Fibroblast of mammary gland (primary cell): Measurements from ENCODE around the gene TINAGL1.
A peak's percentile ranks its signal among the peaks of the same experiment; 100 is the strongest.

Source experiments
- DNase-seq: peaks from one replicate; pipeline ENCODE4 v3.0.0-alpha.2; 2010; ENCODE audit warnings: low read depth
- H3K4me3 ChIP-seq: 2 replicates; pipeline ENCODE4 v1.5.1; 2011; ENCODE audit warnings: low read depth, mild to moderate bottlenecking, low read length, moderate library complexity; ENCODE audit not compliant: control insufficient read depth
- TF ChIP-seq, protein P1 (sequence below): conservative IDR thresholded peaks from 2 replicates; pipeline ENCODE4 v1.5.1; 2011; ENCODE audit warnings: low read depth, low read length, inconsistent platforms; ENCODE audit not compliant: control insufficient read depth, insufficient read depth

TINAGL1 gene

DNA sequence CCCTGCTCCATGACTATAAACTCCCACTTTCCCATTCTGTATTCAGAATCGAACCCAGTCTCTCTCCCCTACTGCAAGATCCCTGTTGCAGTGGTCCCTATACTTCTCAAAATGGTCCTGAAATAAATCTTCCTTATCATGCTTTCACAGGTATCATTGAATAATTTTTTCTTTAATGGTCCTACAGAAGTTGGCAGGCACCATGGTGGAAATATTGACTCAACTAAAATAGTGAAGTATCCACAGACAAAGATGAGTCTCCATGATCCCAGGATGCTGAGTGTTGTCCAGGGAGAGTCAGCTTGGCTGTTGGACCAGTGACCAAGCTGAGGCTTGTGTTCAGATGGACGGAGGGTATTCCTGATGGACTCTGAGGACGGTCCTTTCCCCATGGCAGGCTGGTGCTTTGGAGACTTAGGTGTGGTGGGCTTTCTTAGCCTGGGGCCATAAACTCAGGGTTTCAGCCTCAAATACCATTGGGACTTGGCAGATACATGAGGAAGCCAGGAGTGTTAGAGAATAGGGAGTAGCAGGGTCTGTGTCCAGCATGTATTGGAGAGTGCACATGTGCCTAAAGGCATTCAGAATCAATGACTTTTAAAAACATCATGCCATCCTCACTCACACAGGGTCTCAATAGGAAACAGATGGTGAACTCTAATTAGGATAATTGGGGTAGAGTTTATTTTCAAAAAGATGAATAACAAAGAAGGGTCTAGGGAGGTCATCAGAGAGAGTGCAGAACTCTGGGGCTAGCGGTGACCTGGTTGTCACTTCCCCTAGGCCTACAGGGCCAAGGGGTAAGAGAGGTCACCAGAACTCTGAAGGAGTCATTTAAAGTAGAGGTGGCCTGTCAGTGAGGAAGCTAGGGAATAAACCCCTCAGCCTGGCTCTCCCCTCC, 19.8 kb downstream of the TINAGL1 start:
- DNase-seq: no peak
- no peak overlapping the region for H3K4me3 ChIP-seq
- TF ChIP-seq, protein P1, sequence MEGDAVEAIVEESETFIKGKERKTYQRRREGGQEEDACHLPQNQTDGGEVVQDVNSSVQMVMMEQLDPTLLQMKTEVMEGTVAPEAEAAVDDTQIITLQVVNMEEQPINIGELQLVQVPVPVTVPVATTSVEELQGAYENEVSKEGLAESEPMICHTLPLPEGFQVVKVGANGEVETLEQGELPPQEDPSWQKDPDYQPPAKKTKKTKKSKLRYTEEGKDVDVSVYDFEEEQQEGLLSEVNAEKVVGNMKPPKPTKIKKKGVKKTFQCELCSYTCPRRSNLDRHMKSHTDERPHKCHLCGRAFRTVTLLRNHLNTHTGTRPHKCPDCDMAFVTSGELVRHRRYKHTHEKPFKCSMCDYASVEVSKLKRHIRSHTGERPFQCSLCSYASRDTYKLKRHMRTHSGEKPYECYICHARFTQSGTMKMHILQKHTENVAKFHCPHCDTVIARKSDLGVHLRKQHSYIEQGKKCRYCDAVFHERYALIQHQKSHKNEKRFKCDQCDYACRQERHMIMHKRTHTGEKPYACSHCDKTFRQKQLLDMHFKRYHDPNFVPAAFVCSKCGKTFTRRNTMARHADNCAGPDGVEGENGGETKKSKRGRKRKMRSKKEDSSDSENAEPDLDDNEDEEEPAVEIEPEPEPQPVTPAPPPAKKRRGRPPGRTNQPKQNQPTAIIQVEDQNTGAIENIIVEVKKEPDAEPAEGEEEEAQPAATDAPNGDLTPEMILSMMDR: no peak

DNA sequence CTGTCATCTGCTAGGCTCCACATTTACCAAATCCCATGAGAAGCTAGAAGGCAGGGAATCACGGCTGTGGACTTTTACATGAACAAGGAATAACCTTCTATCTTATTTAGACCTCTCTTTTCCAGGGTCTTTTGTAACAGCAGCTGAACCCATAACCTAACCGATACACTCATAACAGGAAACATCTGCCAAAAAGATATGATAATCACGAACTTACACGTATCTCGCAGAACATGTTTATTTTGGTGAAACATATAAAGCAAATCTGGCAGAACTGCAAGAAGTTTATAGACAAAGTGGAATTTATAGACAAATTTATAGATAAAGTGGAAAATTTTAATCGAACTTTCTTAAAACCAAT, 20.4 kb downstream of the TINAGL1 start:
- TF ChIP-seq, protein P1: no peak

DNA sequence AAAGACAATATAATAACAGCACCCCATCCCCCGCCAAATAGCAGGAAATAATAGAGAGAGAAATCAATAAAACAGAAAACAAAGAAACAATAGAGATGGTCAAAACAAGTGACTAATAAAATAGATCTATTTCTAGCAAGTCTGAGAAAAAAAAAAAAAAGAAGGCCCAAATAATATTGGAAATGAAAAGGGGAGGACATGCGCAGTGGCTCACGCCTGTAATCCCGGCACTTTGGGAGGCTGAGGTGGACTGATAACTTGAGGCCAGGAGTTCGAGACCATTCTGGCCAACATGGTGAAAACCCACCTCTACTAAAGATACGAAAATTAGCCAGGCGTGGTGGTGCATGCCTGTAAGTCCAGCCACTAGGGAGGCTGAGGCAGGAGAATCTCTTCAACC, 22.7 kb downstream of the TINAGL1 start:
- no peak for DNase-seq
- TF ChIP-seq, protein P1: no peak
- no peak overlapping the region for H3K4me3 ChIP-seq

More for the DNA sequence above, 20.4 kb downstream of the TINAGL1 start:
- no peak overlapping the region for H3K4me3 ChIP-seq
- DNase-seq: no peak

DNA sequence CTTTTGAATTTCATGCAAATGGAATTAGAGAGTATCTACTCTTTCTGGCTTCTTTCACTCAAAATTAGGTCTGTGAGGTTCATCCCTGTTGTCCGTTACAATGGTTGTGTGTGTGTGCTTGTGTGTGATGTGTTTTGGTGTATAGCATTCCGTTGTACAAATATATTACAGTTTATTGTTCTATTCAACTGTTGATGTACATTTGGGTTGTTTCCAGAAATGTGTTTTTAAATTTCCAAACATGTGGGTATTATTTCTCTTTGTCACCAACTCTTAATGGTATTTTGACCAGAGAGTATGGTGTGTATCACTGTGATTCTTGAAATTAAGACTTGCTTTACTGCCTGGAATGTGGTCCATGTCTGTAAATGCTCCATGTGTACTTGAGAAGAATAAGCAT, 24.3 kb downstream of the TINAGL1 start:
- TF ChIP-seq, protein P1: no peak
- DNase-seq: no peak

DNA sequence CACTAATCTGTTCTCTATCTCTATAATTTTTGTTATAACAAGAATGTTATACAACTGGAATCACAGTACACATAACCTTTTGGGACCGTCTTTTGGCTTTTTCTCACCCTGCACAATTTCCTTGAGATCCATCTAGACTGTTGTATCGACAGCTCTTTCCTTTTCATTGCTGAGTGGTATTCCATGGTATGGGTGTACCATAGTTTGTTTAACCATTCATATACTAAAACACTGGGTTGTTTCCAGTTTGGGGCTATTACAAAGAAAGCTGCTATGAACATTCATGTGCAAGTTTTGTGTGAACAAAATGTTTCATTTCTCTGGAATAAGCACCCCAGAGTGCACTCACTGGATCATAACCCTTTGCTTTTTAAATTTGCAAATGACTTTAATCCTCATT, 25.8 kb downstream of the TINAGL1 start:
- TF ChIP-seq, protein P1: no peak
- DNase-seq: no peak
- H3K4me3 ChIP-seq: no peak overlapping the region

More for the DNA sequence above, 24.3 kb downstream of the TINAGL1 start:
- no peak overlapping the region for H3K4me3 ChIP-seq

DNA sequence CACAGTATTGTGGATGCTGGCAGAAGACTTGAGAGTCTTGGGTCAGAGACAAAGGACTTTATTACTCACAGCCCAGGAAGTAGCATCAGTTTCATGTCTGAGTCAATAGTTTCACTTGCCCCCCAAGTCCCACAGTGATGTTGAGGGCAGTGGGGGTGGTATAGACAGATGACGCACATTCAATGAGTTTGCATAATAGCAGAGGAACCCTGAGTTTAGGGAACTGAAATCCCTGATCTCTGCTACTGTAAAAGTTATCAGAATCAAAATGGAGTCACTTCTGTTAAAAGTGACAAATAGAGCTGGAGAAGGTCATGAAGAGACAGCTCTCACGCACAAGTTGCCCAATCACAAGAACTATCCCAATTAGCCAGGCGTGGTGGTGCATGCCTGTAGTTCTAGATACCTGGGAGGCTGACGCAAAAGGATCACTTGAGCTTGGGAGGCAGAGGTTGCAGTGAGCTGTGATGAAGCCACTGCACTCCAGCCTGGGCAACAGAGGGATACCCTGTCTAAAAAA, 29.7 kb downstream of the TINAGL1 start:
- TF ChIP-seq, protein P1: no peak
- peak; percentile 92 for DNase-seq
- H3K4me3 ChIP-seq: no peak overlapping the region
